NCI-H1694 treated with DMSO at 0.1 percent for 48 hours (cell line): ENCODE results near the gene PLIN5.
"Not testable (repeated sequence)": the region's sequence is repeated elsewhere in the genome, so short reads cannot be mapped to it uniquely, and the experiment has no call there.

Experiments used
- DNase-seq: peaks from one replicate; lab custom pipeline; 2025; lab: John Stamatoyannopoulos, UW

The PLIN5 gene

GRCh38 chr19:4568886-4569285 is 33.9 kb upstream of the PLIN5 start:
- DNase-seq: no peak

- DNase-seq: no peak
Observed at GRCh38 chr19:4567584-4568071, 32.6 kb upstream of the PLIN5 start.

- DNase-seq: no peak
Observed at GRCh38 chr19:4566402-4567051, 31.5 kb upstream of the PLIN5 start.

GRCh38 chr19:4563562-4563961 is 28.5 kb upstream of the PLIN5 start:
- DNase-seq: not testable (repeated sequence)

GRCh38 chr19:4562085-4562484 is 27.1 kb upstream of the PLIN5 start:
- not testable (repeated sequence) for DNase-seq

- no peak for DNase-seq
Observed at GRCh38 chr19:4559569-4559968, 24.5 kb upstream of the PLIN5 start, which contains the start of gene SEMA6B. Gene SEMA6B (minus strand): TSS chr19:4559684. CDS start chr19:4558457, 1,227 bp downstream.

- DNase-seq: peak; percentile 13
Observed at GRCh38 chr19:4557971-4558941, 23.2 kb upstream of the PLIN5 start.

- no peak for DNase-seq
Observed at GRCh38 chr19:4557144-4557970, 22.3 kb upstream of the PLIN5 start.

GRCh38 chr19:4556597-4557127 is 21.6 kb upstream of the PLIN5 start:
- DNase-seq: no peak

- no peak for DNase-seq
Observed at GRCh38 chr19:4555657-4556561, 20.9 kb upstream of the PLIN5 start.

GRCh38 chr19:4554717-4555116 is 19.7 kb upstream of the PLIN5 start:
- no peak for DNase-seq

- no peak for DNase-seq
Observed at GRCh38 chr19:4553775-4554174, 18.8 kb upstream of the PLIN5 start.

- no peak for DNase-seq
Observed at GRCh38 chr19:4553092-4553695, 18.2 kb upstream of the PLIN5 start.

- DNase-seq: no peak
Observed at GRCh38 chr19:4552525-4552819, 17.4 kb upstream of the PLIN5 start.

GRCh38 chr19:4550479-4551050 is 15.5 kb upstream of the PLIN5 start:
- no peak for DNase-seq

- no peak for DNase-seq
Observed at GRCh38 chr19:4550018-4550417, 15.0 kb upstream of the PLIN5 start.

- DNase-seq: no peak
Observed at GRCh38 chr19:4548238-4548584, 13.2 kb upstream of the PLIN5 start.

- DNase-seq: no peak
Observed at GRCh38 chr19:4547303-4548237, 12.5 kb upstream of the PLIN5 start.
